ENCODE results near the gene CCL16.

The CCL16 gene

GRCh38 chr17:35986643-35987042 lies 5.3 kb upstream of the CCL16 start, which contains the start of gene CCL14:
CCL14 (minus strand) TSS chr17:35986729; CDS start chr17:35986649, 80 bp downstream.
- no peak for TF ChIP-seq YY1 (IDR thresholded peaks at IDR 0.05; ENCODE audit: insufficient read depth, insufficient read length)
- Histone ChIP-seq H3K4me1 (ENCODE audit: insufficient read depth, insufficient read length) (no peaks in the 10 kb centered on the region), H3K9me3 (ENCODE audit: insufficient read depth, low read length) (peaks cover 6% of the 10 kb centered on the region; the same call in 1 of the 2 replicates), H3K27me3 (ENCODE audit: insufficient read depth, insufficient read length) (no peaks in the 10 kb centered on the region), H3K36me3 (ENCODE audit: insufficient read depth, insufficient read length, low read length) (no peaks in the 10 kb centered on the region), H3K9ac (ENCODE audit: insufficient read length, low read depth) (no peak within 1 kb of the TSS), H3K4me3 (ENCODE audit: insufficient read length, low read depth) (no peak within 1 kb of the TSS)
- DNase-seq (ENCODE audit: low read depth, low spot score), result no peak

GRCh38 chr17:35984140-35984539 lies 2.8 kb upstream of the CCL16 start:
- H3K4me1 ChIP-seq (ENCODE audit: insufficient read depth, insufficient read length), result no peaks in the 10 kb centered on the region
- H3K9ac ChIP-seq (ENCODE audit: insufficient read length, low read depth), result no peak overlapping the region
- no peaks in the 10 kb centered on the region for H3K36me3 ChIP-seq (ENCODE audit: insufficient read depth, insufficient read length, low read length)
- DNase-seq (ENCODE audit: low read depth, low spot score), result no peak
- 0 out of 2 replicates have a peak, but pooled peaks cover 4% of the 10 kb centered on the region for H3K9me3 ChIP-seq (ENCODE audit: insufficient read depth, low read length)
- TF ChIP-seq YY1 (IDR thresholded peaks at IDR 0.05; ENCODE audit: insufficient read depth, insufficient read length) (no peak), ZNF274 (IDR thresholded peaks at IDR 0.05; ENCODE audit: low read depth, low read length) (no peak), SUZ12 (IDR thresholded peaks at IDR 0.05; ENCODE audit: extremely low read depth, insufficient read depth, insufficient read length) (no peak)
- no peak overlapping the region for H3K4me3 ChIP-seq (ENCODE audit: insufficient read length, low read depth)
- H3K27me3 ChIP-seq (ENCODE audit: insufficient read depth, insufficient read length), result no peaks in the 10 kb centered on the region

GRCh38 chr17:35982409-35983191 lies 1.3 kb upstream of the CCL16 start:
- no peaks in the 10 kb centered on the region for H3K4me1 ChIP-seq (ENCODE audit: insufficient read depth, insufficient read length)
- no peak for TF ChIP-seq ZNF274 (IDR thresholded peaks at IDR 0.05; ENCODE audit: low read depth, low read length)
- H3K9ac ChIP-seq (ENCODE audit: insufficient read length, low read depth), result no peak overlapping the region
- H3K4me3 ChIP-seq (ENCODE audit: insufficient read length, low read depth), result no peak overlapping the region
- no peaks in the 10 kb centered on the region for H3K27me3 ChIP-seq (ENCODE audit: insufficient read depth, insufficient read length)
- DNase-seq (ENCODE audit: low read depth, low spot score), result no peak
- H3K9me3 ChIP-seq (ENCODE audit: insufficient read depth, low read length), result no peaks in the 10 kb centered on the region
- no peaks in the 10 kb centered on the region for H3K36me3 ChIP-seq (ENCODE audit: insufficient read depth, insufficient read length, low read length)

DNA sequence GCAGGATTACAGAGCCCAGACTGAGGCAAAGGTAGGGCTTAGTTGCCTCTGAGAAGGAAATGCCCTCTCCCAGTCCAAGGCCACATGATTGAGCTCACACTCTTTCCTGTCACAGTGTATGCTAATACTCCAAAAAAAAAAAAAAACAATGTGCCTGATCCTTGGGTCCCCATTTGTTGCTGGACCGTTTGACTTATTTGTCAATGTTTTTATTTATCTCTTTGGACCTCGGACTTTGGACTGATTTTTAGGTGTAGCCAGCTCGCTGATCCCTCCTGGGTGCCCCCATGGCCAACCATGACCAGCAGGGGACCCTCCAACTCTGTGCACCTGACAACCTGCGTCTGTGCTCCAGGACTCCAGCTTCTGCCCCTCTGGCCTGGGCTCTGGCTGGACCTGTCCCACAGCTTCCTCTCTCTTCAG lies 622 bp upstream of the CCL16 start:
- no peak overlapping the region for H3K4me3 ChIP-seq (ENCODE audit: insufficient read length, low read depth)
- H3K9me3 ChIP-seq (ENCODE audit: insufficient read depth, low read length), result no peaks in the 10 kb centered on the region
- no peak for DNase-seq (ENCODE audit: low read depth, low spot score)
- TF ChIP-seq SUZ12 (IDR thresholded peaks at IDR 0.05; ENCODE audit: extremely low read depth, insufficient read depth, insufficient read length) (no peak), YY1 (IDR thresholded peaks at IDR 0.05; ENCODE audit: insufficient read depth, insufficient read length) (no peak), ZNF274 (IDR thresholded peaks at IDR 0.05; ENCODE audit: low read depth, low read length) (no peak)
- no peaks in the 10 kb centered on the region for H3K27me3 ChIP-seq (ENCODE audit: insufficient read depth, insufficient read length)
- H3K4me1 ChIP-seq (ENCODE audit: insufficient read depth, insufficient read length), result no peaks in the 10 kb centered on the region
- H3K36me3 ChIP-seq (ENCODE audit: insufficient read depth, insufficient read length, low read length), result no peaks in the 10 kb centered on the region
- H3K9ac ChIP-seq (ENCODE audit: insufficient read length, low read depth), result no peak overlapping the region

DNA sequence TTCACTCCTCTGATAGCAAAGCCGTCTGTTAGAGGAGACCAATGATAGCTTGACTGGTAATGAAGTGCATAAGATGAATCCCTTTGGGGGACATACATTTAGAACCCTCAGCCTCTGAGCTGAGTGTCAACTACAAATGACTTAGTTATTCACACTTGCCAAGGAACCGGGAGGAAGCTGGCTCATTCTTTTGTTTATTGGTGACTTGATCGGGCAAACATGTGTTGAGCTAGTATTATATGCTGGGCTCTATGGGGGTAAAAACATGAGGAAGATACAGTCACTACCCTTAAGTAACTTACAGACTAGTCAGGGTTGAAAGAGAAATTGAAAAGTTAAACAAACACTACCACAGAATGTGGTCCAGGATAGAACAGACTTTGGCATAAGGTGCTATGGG lies 3.0 kb downstream of the CCL16 start:
- no peaks in the 10 kb centered on the region for H3K27me3 ChIP-seq (ENCODE audit: insufficient read depth, insufficient read length)
- no peaks in the 10 kb centered on the region for H3K4me1 ChIP-seq (ENCODE audit: insufficient read depth, insufficient read length)
- no peaks in the 10 kb centered on the region for H3K36me3 ChIP-seq (ENCODE audit: insufficient read depth, insufficient read length, low read length)
- no peak overlapping the region for H3K4me3 ChIP-seq (ENCODE audit: insufficient read length, low read depth)
- no peak overlapping the region for H3K9ac ChIP-seq (ENCODE audit: insufficient read length, low read depth)
- H3K9me3 ChIP-seq (ENCODE audit: insufficient read depth, low read length), result no peaks in the 10 kb centered on the region
- TF ChIP-seq SUZ12 (IDR thresholded peaks at IDR 0.05; ENCODE audit: extremely low read depth, insufficient read depth, insufficient read length) (no peak), YY1 (IDR thresholded peaks at IDR 0.05; ENCODE audit: insufficient read depth, insufficient read length) (no peak), ZNF274 (IDR thresholded peaks at IDR 0.05; ENCODE audit: low read depth, low read length) (no peak)
- no peak for DNase-seq (ENCODE audit: low read depth, low spot score)

GRCh38 chr17:35977509-35977908 lies 3.8 kb downstream of the CCL16 start:
- no peaks in the 10 kb centered on the region for H3K4me1 ChIP-seq (ENCODE audit: insufficient read depth, insufficient read length)
- TF ChIP-seq YY1 (IDR thresholded peaks at IDR 0.05; ENCODE audit: insufficient read depth, insufficient read length) (no peak), SUZ12 (IDR thresholded peaks at IDR 0.05; ENCODE audit: extremely low read depth, insufficient read depth, insufficient read length) (no peak), ZNF274 (IDR thresholded peaks at IDR 0.05; ENCODE audit: low read depth, low read length) (no peak)
- DNase-seq (ENCODE audit: low read depth, low spot score), result no peak
- no peaks in the 10 kb centered on the region for H3K9me3 ChIP-seq (ENCODE audit: insufficient read depth, low read length)
- no peak overlapping the region for H3K4me3 ChIP-seq (ENCODE audit: insufficient read length, low read depth)
- H3K27me3 ChIP-seq (ENCODE audit: insufficient read depth, insufficient read length), result no peaks in the 10 kb centered on the region
- no peak overlapping the region for H3K9ac ChIP-seq (ENCODE audit: insufficient read length, low read depth)
- H3K36me3 ChIP-seq (ENCODE audit: insufficient read depth, insufficient read length, low read length), result no peaks in the 10 kb centered on the region

GRCh38 chr17:35973333-35974260 lies 7.7 kb downstream of the CCL16 start:
- no peak for TF ChIP-seq ZNF274 (IDR thresholded peaks at IDR 0.05; ENCODE audit: low read depth, low read length)
- no peak for TF ChIP-seq SUZ12 (IDR thresholded peaks at IDR 0.05; ENCODE audit: extremely low read depth, insufficient read depth, insufficient read length)
- no peak for TF ChIP-seq YY1 (IDR thresholded peaks at IDR 0.05; ENCODE audit: insufficient read depth, insufficient read length)
- DNase-seq (ENCODE audit: low read depth, low spot score), result no peak
- Histone ChIP-seq H3K9me3 (ENCODE audit: insufficient read depth, low read length) (no peaks in the 10 kb centered on the region), H3K36me3 (ENCODE audit: insufficient read depth, insufficient read length, low read length) (no peaks in the 10 kb centered on the region), H3K4me3 (ENCODE audit: insufficient read length, low read depth) (no peak overlapping the region), H3K27me3 (ENCODE audit: insufficient read depth, insufficient read length) (no peaks in the 10 kb centered on the region), H3K4me1 (ENCODE audit: insufficient read depth, insufficient read length) (no peaks in the 10 kb centered on the region), H3K9ac (ENCODE audit: insufficient read length, low read depth) (no peak overlapping the region)
